ENCODE measurements around the gene RPL18. TPM values are rescaled to one million over a fixed set of nuclear protein-coding genes. Genes with fewer than 3 reads are reported as not detected.
A peak's percentile ranks its signal among the peaks of the same experiment; 100 is the strongest.

Gene RPL18
- total RNA-seq, 1 experiment from 2014 or later, result 1,417 TPM

DNA sequence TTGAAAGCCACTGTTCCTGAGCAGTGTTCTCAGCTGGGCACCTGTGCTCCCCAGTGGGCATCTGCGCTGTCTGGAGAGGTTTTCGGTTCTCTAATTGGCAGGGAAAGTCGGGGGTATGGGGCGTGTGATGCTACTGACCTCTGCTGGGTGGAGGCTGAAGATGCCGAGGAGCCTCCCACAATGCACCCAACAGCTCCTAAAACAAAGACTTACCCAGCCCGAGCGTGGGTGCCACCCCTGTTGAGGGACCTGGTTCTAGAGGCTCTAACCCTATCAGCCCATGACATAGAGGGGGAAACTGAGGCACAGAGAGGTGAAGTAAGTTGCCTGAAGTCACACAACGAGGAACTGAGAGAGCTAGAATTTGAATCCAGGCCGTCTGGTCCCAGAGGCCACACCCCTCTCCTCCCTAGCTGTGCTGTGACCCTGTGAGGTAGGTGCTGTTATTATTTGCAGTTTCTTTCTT is 10.1 kb downstream of the RPL18 start:
- H3K27me3 ChIP-seq (replicated peaks; ENCODE audit: insufficient read depth, low read depth, low read length, poor library complexity), result no peaks in the 10 kb centered on the region
- H3K4me3 ChIP-seq (ENCODE audit: low read depth, low read length, poor library complexity, severe bottlenecking), result no peak overlapping the region
- peak; percentile 69 for DNase-seq (ENCODE audit: low spot score)
- H3K9me3 ChIP-seq (ENCODE audit: low read depth, low read length, poor library complexity, severe bottlenecking), result no peaks in the 10 kb centered on the region
- H3K27ac ChIP-seq (ENCODE audit: low read depth, low read length, poor library complexity, severe bottlenecking), result no peak overlapping the region
- ChIA-PET CTCF (interaction anchor here (0.6 to 2.0 kb wide), 6 partner anchors 24 to 391 kb away, joined by 3 to 12 read pairs (median 6); no protein-coding TSS in a partner anchor), POLR2A (ENCODE audit: low non-redundant PET) (interaction anchor here (1.1 to 1.6 kb wide), 2 partner anchors 8 to 10 kb away, joined by 3 to 5 read pairs; partner anchors contain the start of genes RPL18 and SPHK2)
- no TSS peak for BruUV-seq (replicated peaks)
- intact Hi-C loops (cut with micrococcal nuclease; ENCODE audit: unreplicated experiment), result no loop called here
- no peaks in the 10 kb centered on the region for H3K4me1 ChIP-seq (ENCODE audit: insufficient read depth, low read length, poor library complexity, severe bottlenecking)
- no peaks in the 10 kb centered on the region for H3K36me3 ChIP-seq (ENCODE audit: insufficient read depth, low read length, poor library complexity, severe bottlenecking)
- TF ChIP-seq CTCF (conservative IDR thresholded peaks at IDR 0.05; ENCODE audit: low read depth, low read length) (peak; percentile 68), EZH2 (IDR thresholded peaks at IDR 0.05; ENCODE audit: borderline replicate concordance, low read depth, low read length, poor library complexity, severe bottlenecking) (no peak)

GRCh38 chr19:48607359-48607755 is 11.6 kb downstream of the RPL18 start:
- Histone ChIP-seq H3K4me1 (ENCODE audit: insufficient read depth, low read length, poor library complexity, severe bottlenecking) (no peaks in the 10 kb centered on the region), H3K9me3 (ENCODE audit: low read depth, low read length, poor library complexity, severe bottlenecking) (no peaks in the 10 kb centered on the region), H3K27ac (ENCODE audit: low read depth, low read length, poor library complexity, severe bottlenecking) (no peak overlapping the region), H3K36me3 (ENCODE audit: insufficient read depth, low read length, poor library complexity, severe bottlenecking) (no peaks in the 10 kb centered on the region), H3K4me3 (ENCODE audit: low read depth, low read length, poor library complexity, severe bottlenecking) (no peak overlapping the region), H3K27me3 (replicated peaks; ENCODE audit: insufficient read depth, low read depth, low read length, poor library complexity) (no peaks in the 10 kb centered on the region)
- intact Hi-C loops (cut with micrococcal nuclease; ENCODE audit: unreplicated experiment), result no loop called here
- TF ChIP-seq EZH2 (IDR thresholded peaks at IDR 0.05; ENCODE audit: borderline replicate concordance, low read depth, low read length, poor library complexity, severe bottlenecking), result no peak
- TF ChIP-seq CTCF (conservative IDR thresholded peaks at IDR 0.05; ENCODE audit: low read depth, low read length), result no peak
- ChIA-PET CTCF (interaction anchor here (1.4 to 2.0 kb wide), 2 partner anchors 12 to 23 kb away, joined by 3 to 10 read pairs; partner anchors contain the start of genes RPL18 and SPHK2), POLR2A (ENCODE audit: low non-redundant PET) (no interaction called here)
- no peak for DNase-seq (ENCODE audit: low spot score)
- no TSS peak for BruUV-seq (replicated peaks)

DNA sequence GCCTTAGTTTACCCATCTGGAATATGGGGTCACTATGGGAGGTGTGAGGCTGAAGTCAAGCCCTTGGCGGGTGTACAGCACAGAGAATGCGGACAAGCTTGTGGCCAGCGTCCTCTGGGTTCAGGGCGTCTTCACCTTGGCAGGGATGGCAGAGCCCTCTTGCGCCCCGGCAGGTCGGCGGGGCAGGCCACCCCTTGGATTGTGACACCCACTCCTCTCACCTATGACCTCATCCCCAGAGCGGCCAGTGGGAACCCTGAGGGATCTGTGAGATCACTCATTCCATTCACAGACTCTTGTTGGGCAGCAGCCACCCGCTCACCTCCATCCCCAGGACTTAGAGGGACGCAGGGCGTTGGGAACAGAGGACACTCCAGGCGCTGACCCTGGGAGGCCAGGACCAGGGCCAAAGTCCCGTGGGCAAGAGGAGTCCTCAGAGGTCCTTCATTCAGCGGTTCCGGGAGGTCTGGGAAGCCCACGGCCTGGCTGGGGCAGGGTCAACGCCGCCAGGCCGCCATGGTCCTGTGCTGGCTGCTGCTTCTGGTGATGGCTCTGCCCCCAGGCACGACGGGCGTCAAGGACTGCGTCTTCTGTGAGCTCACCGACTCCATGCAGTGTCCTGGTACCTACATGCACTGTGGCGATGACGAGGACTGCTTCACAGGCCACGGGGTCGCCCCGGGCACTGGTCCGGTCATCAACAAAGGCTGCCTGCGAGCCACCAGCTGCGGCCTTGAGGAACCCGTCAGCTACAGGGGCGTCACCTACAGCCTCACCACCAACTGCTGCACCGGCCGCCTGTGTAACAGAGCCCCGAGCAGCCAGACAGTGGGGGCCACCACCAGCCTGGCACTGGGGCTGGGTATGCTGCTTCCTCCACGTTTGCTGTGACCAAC is 12.3 kb downstream of the RPL18 start, which contains the start of gene SPACA4:
SPACA4 (plus strand) TSS at position 280 of the 896 bp plus-strand sequence; CDS start at position 517, 237 bp downstream.
- intact Hi-C loops (cut with micrococcal nuclease; ENCODE audit: unreplicated experiment), result no loop called here
- H3K4me3 ChIP-seq (ENCODE audit: low read depth, low read length, poor library complexity, severe bottlenecking), result no peak within 1 kb of the TSS
- CTCF ChIA-PET, result interaction anchor here (1.4 kb wide), 1 partner anchor 13 kb away, joined by 3 read pairs; the partner anchor contains the start of genes RPL18 and SPHK2
- H3K36me3 ChIP-seq (ENCODE audit: insufficient read depth, low read length, poor library complexity, severe bottlenecking), result no peaks in the 10 kb centered on the region
- H3K27me3 ChIP-seq (replicated peaks; ENCODE audit: insufficient read depth, low read depth, low read length, poor library complexity), result no peaks in the 10 kb centered on the region
- no peaks in the 10 kb centered on the region for H3K4me1 ChIP-seq (ENCODE audit: insufficient read depth, low read length, poor library complexity, severe bottlenecking)
- no peak for DNase-seq (ENCODE audit: low spot score)
- no peak for TF ChIP-seq EZH2 (IDR thresholded peaks at IDR 0.05; ENCODE audit: borderline replicate concordance, low read depth, low read length, poor library complexity, severe bottlenecking)
- TF ChIP-seq CTCF (conservative IDR thresholded peaks at IDR 0.05; ENCODE audit: low read depth, low read length), result no peak
- BruUV-seq (replicated peaks), result no TSS peak
- no peak within 1 kb of the TSS for H3K27ac ChIP-seq (ENCODE audit: low read depth, low read length, poor library complexity, severe bottlenecking)
- no peaks in the 10 kb centered on the region for H3K9me3 ChIP-seq (ENCODE audit: low read depth, low read length, poor library complexity, severe bottlenecking)
- POLR2A ChIA-PET (ENCODE audit: low non-redundant PET), result no interaction called here
